ENCODE measurements around the gene SPRY4. TPM values are rescaled to one million over a fixed set of nuclear protein-coding genes. Genes with fewer than 3 reads are reported as not detected.
"Not testable (repeated sequence)": the region's sequence is repeated elsewhere in the genome, so short reads cannot be mapped to it uniquely, and the experiment has no call there.

SPRY4 gene
- total RNA-seq, 2 donors from 2014 or later, result 7.5 to 11.5 TPM

- 95% methylated on average over 4 of the region's 4 CpGs for WGBS
Observed at GRCh38 chr5:142343531-142343930, 18.7 kb upstream of the SPRY4 start.

DNA sequence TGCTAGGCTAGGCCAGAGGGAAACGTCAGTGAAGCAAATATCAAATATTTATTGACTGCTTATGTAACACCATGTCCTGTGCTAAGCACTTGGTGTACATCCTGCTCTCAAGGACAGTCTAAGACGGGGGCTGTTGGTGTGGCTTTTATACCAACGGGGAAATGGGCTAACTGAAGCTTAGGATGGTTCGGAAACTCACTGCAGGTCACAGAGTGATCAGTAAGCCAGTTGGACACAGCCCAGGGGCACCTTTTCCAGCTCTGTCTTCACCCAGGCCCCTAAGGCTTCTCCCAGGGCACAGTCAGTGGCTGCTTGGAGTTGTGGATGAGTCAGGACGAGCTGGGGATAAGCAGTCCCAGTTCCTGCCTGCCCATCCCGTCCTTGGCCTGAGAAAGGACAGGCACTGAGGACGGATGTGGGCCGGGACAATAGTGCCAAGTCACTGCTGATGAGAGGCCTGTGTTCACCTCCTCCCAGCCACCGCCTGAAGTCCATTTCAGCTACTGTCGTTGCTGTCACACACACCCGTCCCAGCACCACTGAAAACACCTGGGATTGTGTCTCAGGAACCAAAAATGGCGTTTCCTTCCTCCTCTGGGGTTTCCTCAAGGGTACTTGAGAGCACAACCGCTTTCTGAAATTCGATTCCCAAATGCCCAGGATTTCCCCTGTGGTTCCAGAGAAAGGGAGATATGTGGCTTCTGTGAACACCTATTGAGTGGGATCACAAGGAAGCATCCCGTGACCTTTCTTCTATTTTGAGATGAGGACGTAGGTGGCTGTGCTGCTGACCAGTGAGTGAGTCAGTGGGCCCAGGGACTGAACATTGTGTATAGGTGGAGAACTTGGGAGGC, 17.5 kb upstream of the SPRY4 start:
- WGBS, result 80% methylated on average over 16 of the region's 16 CpGs

More at GRCh38 chr5:142343531-142343930, 18.7 kb upstream of the SPRY4 start:
- Histone ChIP-seq H3K27ac (no peak overlapping the region), H3K9me3 (no peaks in the 10 kb centered on the region), H3K4me1 (replicated peaks) (no peaks in the 10 kb centered on the region), H3K36me3 (no peaks in the 10 kb centered on the region), H3K4me3 (no peak overlapping the region), H3K27me3 (replicated peaks; ENCODE audit: insufficient read depth) (no peaks in the 10 kb centered on the region)
- intact Hi-C loops (cut with DNase I), result no loop called here
- TF ChIP-seq POLR2A (IDR thresholded peaks at IDR 0.05) (no peak), POLR2AphosphoS5 (IDR thresholded peaks at IDR 0.05) (no peak)
- TF ChIP-seq, protein P1, sequence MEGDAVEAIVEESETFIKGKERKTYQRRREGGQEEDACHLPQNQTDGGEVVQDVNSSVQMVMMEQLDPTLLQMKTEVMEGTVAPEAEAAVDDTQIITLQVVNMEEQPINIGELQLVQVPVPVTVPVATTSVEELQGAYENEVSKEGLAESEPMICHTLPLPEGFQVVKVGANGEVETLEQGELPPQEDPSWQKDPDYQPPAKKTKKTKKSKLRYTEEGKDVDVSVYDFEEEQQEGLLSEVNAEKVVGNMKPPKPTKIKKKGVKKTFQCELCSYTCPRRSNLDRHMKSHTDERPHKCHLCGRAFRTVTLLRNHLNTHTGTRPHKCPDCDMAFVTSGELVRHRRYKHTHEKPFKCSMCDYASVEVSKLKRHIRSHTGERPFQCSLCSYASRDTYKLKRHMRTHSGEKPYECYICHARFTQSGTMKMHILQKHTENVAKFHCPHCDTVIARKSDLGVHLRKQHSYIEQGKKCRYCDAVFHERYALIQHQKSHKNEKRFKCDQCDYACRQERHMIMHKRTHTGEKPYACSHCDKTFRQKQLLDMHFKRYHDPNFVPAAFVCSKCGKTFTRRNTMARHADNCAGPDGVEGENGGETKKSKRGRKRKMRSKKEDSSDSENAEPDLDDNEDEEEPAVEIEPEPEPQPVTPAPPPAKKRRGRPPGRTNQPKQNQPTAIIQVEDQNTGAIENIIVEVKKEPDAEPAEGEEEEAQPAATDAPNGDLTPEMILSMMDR (IDR thresholded peaks at IDR 0.05), result no peak
- DNase-seq (ENCODE audit: low spot score), result no peak

GRCh38 chr5:142339781-142340180, 15.0 kb upstream of the SPRY4 start:
- no peaks in the 10 kb centered on the region for H3K4me1 ChIP-seq (replicated peaks)
- intact Hi-C loops (cut with DNase I), result no loop called here
- no peak for DNase-seq (ENCODE audit: low spot score)
- no peaks in the 10 kb centered on the region for H3K27me3 ChIP-seq (replicated peaks; ENCODE audit: insufficient read depth)
- no peak overlapping the region for H3K4me3 ChIP-seq
- TF ChIP-seq POLR2AphosphoS5 (IDR thresholded peaks at IDR 0.05) (no peak), POLR2A (IDR thresholded peaks at IDR 0.05) (no peak)
- no peaks in the 10 kb centered on the region for H3K36me3 ChIP-seq
- no peak overlapping the region for H3K27ac ChIP-seq
- no peaks in the 10 kb centered on the region for H3K9me3 ChIP-seq
- WGBS, result 94% methylated on average over 3 of the region's 3 CpGs

More for the DNA sequence above, 17.5 kb upstream of the SPRY4 start:
- intact Hi-C loops (cut with DNase I), result no loop called here
- DNase-seq (ENCODE audit: low spot score), result no peak
- no peak overlapping the region for H3K4me3 ChIP-seq
- TF ChIP-seq POLR2A (IDR thresholded peaks at IDR 0.05), result no peak
- peak; percentile 65 for TF ChIP-seq POLR2AphosphoS5 (IDR thresholded peaks at IDR 0.05)
- TF ChIP-seq, protein P1 (IDR thresholded peaks at IDR 0.05), result no peak
- H3K9me3 ChIP-seq, result no peaks in the 10 kb centered on the region
- no peaks in the 10 kb centered on the region for H3K4me1 ChIP-seq (replicated peaks)
- H3K36me3 ChIP-seq, result no peaks in the 10 kb centered on the region
- H3K27me3 ChIP-seq (replicated peaks; ENCODE audit: insufficient read depth), result no peaks in the 10 kb centered on the region
- peak overlapping the region in 1 of 2 donors; percentile 47 for H3K27ac ChIP-seq

GRCh38 chr5:142334538-142334937, 9.7 kb upstream of the SPRY4 start:
- Histone ChIP-seq H3K4me3 (no peak overlapping the region), H3K36me3 (no peaks in the 10 kb centered on the region), H3K27me3 (replicated peaks; ENCODE audit: insufficient read depth) (no peaks in the 10 kb centered on the region), H3K4me1 (replicated peaks) (no peaks in the 10 kb centered on the region), H3K27ac (no peak overlapping the region), H3K9me3 (no peaks in the 10 kb centered on the region)
- TF ChIP-seq POLR2A (IDR thresholded peaks at IDR 0.05) (no peak), POLR2AphosphoS5 (IDR thresholded peaks at IDR 0.05) (no peak)
- TF ChIP-seq, protein P1 (IDR thresholded peaks at IDR 0.05), result no peak
- intact Hi-C loops (cut with DNase I), result no loop called here
- no peak for DNase-seq (ENCODE audit: low spot score)

DNA sequence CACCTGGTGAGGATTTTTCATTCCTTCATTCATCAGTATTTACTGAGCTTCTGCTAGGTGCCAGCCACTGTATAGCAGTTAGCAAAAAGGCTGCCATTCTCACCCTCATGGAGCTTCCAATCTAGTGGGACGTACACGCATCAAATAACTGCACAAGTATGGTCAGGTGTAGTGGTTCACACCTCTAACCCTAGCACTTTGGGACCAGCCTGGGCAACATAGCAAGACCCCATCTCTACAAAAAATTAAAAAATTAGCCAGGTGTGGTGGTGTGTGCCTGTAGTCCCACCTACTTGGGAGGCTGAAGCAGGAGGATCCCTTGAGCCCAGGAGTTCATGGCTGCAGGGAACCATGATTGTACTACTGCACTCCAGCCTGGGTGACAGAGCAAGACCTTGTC, 8.9 kb upstream of the SPRY4 start:
- H3K27ac ChIP-seq; DNase-seq (ENCODE audit: low spot score); H3K36me3 ChIP-seq; H3K4me3 ChIP-seq; H3K9me3 ChIP-seq; intact Hi-C loops (cut with DNase I); H3K4me1 ChIP-seq (replicated peaks); H3K27me3 ChIP-seq (replicated peaks; ENCODE audit: insufficient read depth): not testable (repeated sequence)
- 100% methylated on average over 2 of the region's 2 CpGs for WGBS

- no peaks in the 10 kb centered on the region for H3K36me3 ChIP-seq
- H3K4me1 ChIP-seq (replicated peaks), result no peaks in the 10 kb centered on the region
- no peak for DNase-seq (ENCODE audit: low spot score)
- 49% methylated on average over 2 of the region's 2 CpGs for WGBS
- TF ChIP-seq POLR2AphosphoS5 (IDR thresholded peaks at IDR 0.05) (no peak), POLR2A (IDR thresholded peaks at IDR 0.05) (no peak)
- H3K27ac ChIP-seq, result no peak overlapping the region
- H3K27me3 ChIP-seq (replicated peaks; ENCODE audit: insufficient read depth), result no peaks in the 10 kb centered on the region
- H3K9me3 ChIP-seq, result no peaks in the 10 kb centered on the region
- no peak overlapping the region for H3K4me3 ChIP-seq
- intact Hi-C loops (cut with DNase I), result no loop called here
Observed at GRCh38 chr5:142330444-142330843, 5.6 kb upstream of the SPRY4 start.
